Measurements from ENCODE around the gene NEDD4.
"Not testable (repeated sequence)": the region's sequence is repeated elsewhere in the genome, so short reads cannot be mapped to it uniquely, and the experiment has no call there.

The NEDD4 gene

DNA sequence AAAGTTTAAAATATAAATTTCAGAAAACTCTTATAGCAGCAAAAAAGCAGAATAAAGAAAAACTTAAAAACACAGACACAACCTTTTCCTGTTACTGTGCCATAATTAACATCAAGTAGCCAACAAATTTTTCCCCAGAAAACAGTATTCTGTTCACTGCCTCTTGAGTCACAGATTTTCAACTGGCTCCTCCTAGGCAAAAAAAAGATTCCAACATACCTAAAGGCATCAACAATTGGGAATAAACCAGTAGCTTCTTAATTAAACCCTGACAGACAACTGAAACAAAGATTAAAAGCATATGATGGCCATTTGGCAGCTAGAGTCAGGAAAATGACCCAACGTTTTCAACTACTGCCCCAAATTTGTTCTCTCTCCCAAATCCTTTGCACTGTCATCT is 10.9 kb upstream of the NEDD4 start:
- not testable (repeated sequence) for DNase-seq (ENCODE audit: low spot score)

DNA sequence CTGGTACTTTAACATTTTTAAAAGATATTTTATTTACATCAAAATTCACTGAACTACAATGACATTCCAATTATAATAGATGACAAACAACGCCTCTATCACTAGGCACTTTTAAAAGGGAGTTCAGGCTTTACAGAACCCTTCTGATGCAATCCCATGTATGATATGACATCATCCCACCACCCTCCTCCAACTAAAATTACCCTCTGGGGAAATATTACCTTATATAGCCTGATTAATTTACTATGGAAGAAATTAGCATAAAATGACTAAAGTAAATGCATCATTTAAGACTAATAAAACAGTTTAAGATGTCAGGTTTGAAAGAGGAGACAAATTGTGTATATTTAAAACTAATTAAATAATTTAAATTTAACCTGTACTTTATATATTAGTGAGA is 10.4 kb upstream of the NEDD4 start:
- DNase-seq (ENCODE audit: low spot score), result not testable (repeated sequence)

DNA sequence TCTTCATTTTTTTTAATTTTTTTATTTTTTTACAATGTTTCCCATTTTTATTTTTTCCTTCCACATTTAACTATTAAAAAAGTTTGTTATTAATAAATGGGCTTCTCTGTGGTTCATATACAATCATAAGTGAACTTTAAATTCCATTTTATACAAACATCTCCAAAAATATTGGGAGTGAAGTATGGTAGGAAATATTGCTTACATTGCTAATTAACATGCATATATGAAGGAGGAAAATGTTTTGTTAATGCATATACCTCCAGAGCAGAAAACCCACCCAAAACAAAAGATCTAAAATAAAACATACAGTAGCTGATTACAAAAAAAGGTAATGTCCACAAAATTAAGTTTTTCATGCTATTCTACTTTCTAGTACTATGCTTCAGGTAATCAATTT is 9.9 kb upstream of the NEDD4 start:
- DNase-seq (ENCODE audit: low spot score), result not testable (repeated sequence)

DNA sequence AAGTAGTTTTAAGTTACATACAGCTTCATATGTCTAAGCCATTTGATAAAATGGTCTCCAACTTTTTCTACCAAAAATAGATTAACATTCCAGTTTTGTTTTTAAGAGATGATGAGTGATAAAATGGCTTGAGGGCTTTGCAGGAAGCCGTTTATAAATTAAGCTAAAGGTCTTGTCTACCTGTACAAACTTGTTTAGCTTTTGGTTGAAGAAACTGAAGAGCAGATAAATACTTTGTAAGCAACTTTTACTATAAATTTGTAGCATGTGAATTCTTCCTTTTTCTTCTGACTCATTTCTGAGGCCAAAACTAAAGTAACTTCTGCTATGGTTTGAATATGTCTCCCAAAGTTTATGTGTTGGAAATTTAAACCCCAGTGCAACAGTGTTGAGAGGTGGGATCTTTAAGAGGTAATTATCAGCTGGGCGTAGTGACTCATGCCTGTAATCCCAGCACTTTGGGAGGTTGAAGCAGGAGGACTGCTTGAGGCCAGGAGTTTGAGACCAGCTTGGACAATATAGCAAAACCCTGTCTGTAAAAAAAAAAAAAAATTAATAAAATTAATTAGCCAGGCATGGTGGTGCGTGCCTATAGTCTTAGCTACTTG is 8.2 kb upstream of the NEDD4 start:
- no peak for DNase-seq (ENCODE audit: low spot score)

DNA sequence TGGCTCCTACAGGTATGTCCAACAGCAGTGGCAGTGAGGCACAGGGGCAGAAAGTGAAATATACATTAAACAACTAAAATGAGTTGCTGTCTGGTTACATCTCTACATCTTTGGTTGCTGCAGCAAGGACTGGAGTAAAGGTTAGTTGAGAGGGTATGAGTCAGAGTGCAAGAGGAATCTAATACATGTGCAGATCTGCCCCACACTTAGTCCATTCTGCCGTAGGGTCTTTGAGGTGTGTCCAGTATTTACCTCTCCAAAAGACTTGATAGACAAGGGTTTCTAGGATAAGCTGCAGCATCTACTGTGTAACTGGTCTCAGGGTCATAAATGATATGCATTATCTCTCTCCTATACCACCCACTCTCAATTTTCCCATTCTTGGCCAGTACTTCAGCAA is 6.2 kb upstream of the NEDD4 start:
- DNase-seq (ENCODE audit: low spot score), result no peak

DNA sequence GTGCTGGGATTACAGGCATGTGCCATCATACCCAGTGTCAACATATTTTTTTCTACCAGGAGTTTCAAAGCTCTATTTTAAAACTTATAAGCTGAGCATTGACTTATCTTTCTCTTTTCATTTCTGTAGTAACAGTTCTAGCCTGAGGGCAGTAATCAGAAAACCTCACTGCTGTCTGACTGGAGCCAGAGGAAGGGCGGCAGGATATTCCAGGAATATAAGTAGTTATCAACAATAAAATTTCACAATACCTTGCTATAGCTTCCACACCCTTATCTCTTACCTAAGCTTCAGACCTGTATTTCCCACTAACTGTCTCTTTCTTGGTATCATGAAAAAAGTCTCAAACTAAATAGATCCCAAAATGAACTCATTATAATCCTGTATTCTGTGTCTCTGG is 5.1 kb upstream of the NEDD4 start:
- no peak for DNase-seq (ENCODE audit: low spot score)

DNA sequence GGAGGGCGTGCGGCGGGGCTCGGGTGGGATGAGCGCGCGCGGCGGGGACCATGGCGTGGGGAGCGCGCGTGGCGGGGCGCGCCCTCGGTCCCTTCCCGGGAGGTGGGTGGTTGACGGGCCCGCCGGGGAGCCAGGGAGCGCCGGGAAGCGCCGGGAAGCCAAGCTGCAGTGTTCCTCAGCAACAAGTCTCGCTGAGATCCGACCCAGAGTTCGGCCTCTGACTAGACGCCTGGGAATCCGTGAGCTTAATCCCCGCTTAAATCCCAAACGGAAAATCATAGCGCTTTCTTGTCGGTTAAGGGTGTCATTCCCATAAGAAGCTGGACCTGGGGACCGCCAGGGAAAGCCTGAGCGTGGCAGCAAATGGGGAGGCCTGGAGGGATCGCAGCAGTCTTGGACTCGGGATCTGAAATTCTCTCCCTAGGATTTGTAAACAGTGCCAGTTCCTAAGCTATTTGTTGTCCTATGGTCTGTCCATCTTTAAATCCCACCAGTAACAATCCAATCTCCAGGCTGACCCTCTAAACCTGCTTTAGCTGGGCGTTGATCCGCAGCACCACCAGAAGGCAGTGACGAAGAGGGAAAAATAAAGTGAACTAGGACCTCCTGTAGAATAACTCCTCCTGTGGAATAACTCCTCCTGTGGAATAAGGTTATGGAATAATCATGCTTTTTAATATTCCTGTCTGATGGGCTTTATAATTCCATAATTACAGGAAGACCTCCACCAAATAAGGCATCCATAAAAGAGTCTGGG is 570 bp upstream of the NEDD4 start:
- DNase-seq (ENCODE audit: low spot score), result peak; percentile 73

DNA sequence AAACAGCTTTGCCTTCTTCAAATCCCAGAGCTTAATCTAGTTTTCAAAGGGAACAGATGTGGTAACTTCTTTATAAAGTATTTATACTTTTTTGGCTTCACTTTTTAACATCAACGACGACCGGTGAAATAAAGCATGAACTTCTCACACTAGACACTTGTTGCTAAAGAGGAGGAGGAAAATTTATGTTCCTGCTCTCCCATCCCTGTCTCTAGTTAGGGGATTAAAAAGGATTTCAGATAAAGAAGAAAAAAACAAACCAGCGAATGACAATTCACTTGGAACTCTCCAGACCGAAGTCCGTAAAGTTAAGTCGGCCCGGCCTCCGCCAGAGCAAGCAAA is 672 bp downstream of the NEDD4 start:
- DNase-seq (ENCODE audit: low spot score), result no peak

DNA sequence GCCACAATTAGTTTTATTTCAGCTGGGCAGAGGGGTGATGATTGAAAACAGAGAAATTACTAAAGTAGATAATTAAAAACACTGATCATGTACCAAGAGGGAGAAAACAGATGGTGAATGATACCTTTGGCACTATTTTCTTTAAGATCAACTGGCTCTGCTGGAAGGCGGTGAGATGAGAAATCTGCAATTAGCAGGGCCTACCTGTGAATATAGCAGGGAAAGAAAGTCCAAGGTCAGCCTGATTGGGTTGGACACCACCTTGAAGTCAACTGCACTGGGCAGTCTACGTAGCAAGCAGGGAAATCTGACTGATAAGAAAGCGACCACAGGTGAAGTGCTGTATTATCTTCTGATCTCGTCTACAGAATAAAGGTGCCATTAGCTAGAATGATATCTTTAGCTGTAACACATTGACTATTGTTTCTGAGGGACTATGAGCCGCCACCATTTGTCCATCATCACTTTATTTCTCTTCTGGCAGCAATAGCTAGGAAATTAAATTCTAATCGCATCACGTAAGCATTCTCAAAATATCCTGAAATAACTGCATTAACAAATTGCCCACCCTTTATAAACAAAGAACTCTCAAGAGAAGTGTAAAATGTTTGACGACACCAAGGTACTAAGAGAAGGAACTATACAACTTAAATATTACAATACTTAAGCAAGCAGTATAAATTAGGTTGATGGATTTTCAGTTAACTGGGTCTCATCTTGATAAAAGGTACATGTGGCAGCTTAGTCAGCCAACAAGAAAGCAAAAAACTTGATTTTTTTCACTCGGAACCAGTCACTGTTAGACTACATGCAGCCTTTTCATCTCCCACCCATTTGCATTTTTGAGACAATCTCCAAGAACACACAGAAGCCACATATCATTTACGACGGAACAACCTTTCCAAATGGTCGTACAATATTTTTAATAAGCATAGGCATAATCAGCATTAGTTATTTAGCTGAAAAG is 1.3 kb downstream of the NEDD4 start:
- DNase-seq (ENCODE audit: low spot score), result peak; percentile 57

DNA sequence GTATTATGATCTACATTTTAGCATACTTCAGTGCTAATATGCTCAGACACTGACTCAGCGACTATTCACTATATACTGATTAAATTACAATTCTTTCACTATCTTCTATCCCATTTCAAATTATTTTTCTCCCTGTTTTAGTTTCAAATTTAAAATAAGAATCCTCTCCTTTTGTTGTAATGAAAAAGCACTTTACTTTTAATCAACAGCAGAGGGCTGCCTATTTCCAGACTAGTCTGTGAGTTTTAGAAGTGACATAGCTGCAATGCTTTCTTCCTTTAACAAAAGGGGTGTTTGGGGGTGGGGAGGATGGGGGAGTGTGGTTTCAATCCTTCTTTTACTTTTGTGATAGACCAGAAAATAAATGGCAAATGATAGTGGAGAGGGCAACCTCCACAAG is 2.4 kb downstream of the NEDD4 start:
- DNase-seq (ENCODE audit: low spot score), result no peak

DNA sequence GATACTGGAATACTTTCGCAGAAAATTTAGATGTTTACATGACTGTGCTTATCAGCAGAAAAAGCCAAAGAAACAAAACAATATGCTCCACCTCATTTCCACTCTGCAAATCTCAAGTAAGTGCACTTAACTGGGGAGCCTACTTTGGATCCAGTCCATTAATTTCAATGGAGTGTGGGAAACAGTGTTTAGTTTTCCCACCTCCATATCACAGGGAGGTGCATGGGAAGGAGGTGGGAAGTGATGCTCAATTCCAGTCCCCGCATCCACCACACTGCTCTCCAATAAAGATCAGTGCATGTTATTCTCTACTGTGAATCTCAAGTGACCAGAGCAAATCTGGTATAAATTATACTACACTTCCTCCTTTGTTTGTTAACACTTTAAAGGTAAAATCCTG is 2.9 kb downstream of the NEDD4 start:
- DNase-seq (ENCODE audit: low spot score), result no peak

DNA sequence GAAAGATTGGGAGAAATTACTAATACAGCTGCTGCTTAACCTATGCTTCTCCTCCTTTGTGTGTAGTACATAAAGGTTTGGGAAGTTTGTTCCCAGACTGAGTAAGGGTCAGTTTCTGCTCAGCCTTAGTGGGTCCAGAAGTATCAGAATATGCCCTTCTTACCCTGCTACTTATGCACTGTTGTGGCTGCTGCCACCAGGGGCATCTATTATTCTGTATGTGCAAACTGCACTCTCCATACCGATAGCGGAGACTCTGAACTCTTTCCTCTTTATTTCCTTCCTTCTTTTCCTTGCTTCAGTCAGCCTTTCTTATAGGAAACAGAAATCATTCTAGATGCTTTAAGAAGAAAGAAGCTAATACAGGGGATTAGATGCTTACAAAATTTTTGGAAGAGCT is 4.0 kb downstream of the NEDD4 start:
- DNase-seq (ENCODE audit: low spot score), result no peak

DNA sequence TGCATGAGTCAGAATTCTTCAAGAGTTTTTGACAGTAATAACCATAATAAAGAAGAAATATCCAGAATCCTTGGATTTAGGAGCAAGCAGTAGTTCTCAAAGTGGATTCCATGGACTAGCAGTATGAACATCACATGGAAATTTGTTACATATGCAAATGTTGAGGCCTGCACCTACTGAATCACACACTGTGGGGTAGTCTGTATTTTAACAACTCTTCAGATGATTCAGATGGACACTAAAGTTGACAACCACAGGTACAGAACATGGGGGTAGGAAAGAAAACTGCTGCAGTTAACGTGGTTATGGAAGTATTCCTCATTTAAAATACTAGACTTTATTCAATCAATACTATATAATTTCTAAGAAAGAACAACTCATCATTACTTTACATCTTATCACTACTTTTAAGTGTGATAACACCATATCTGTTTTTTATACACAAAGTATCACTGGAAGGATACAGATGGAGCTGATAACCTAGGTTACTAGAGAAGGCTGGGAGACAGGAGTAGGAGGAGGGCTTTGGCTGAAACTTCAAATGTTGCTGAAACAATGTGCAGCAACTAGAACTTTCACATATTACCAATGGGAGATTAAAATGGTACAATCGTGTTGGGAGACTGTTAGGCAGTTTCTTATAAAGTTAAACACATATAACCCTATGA is 11.7 kb downstream of the NEDD4 start:
- DNase-seq (ENCODE audit: low spot score), result no peak

DNA sequence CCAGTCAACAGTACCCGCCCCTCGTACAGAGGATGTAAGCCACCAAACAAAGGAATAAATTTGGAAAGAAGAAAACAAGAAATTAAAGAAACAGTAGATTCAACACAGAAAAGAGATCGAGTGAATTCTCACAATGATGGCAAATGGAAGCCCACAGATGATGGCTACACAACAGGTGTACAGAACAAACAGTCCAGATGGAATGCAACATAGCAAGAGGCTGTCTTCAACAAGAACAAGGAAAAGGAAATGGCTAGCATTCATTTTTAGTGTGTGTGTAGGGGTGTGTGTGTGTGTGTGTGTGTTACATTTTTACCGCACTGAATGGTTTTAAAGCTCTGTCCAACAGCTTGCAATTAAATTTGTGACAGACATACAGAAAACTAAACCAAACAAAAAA is 12.9 kb downstream of the NEDD4 start:
- DNase-seq (ENCODE audit: low spot score), result no peak

DNA sequence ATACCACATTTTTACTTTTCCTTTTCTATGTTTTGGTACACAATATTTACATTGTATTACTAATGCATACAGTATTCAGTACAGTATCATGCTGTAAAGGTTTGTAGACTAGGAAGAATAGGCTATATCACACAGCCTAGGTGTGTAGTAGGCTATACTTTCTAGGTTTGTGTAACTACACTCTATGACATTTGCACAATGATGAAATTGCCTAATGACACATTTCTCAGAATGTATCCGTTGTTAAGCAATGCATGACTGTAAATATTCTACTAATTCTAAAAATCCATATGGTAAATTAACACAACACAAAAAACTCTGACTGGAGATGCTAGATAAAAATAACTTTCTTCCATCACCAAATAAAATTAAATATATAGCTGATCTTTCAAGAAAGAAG is 16.2 kb downstream of the NEDD4 start:
- DNase-seq (ENCODE audit: low spot score), result no peak

DNA sequence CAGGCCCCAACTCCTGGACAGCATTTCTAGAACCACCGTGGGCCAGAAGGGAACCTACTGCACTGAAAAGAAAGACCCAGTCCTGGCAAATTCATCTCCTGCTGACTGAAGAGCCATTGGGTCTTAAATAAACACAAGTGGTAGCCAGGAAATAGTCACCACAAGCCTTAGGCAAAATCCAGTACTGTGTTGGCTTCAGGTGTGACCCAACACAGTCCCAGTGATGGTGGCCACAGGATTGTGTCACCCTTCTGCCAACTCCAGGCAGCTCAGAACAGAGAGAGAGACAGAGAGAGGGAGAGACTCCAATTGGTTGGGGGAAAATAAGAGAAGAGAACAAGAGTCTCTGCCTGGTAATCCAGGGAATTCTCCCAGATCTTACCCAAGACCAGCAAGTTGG is 23.1 kb downstream of the NEDD4 start:
- DNase-seq (ENCODE audit: low spot score), result no peak

DNA sequence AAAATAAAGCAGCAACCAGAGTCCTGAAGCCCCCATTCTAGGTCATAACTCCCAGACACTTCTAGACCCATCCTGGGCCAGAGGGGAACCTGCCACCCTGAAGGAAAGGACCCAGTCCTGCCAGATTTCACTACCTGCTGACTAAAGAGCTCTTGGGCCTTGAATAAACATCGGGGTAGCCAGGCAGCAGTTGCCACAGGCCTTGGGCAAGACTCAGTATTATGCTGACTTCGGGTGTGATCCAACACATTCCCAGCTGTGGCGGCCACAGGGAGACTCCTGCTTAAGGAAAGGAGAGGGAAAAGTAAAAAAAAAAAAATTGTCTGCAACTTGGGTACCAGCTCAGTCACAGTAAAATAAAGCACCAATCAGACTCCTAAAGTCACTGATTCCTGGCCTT is 23.8 kb downstream of the NEDD4 start:
- DNase-seq (ENCODE audit: low spot score), result no peak

DNA sequence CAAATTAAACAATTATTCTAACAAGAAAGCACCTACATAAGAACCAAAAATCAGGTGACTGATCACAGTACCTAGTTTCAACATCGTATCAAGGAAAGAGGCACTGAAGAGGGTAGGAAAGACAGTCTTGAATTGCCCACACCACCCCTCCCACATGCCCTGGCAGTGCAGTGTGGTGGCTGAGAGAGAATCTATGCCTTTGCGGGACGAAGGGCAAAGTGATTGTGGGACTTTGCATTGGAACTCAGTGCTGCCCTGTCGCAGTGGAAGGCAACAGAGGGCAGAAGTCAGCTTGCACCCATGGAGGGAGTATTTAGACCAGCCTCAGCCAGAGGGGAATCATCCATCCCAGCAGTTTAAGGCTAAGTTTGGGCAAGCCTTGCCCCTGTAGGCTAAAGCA is 24.5 kb downstream of the NEDD4 start:
- DNase-seq (ENCODE audit: low spot score), result no peak

DNA sequence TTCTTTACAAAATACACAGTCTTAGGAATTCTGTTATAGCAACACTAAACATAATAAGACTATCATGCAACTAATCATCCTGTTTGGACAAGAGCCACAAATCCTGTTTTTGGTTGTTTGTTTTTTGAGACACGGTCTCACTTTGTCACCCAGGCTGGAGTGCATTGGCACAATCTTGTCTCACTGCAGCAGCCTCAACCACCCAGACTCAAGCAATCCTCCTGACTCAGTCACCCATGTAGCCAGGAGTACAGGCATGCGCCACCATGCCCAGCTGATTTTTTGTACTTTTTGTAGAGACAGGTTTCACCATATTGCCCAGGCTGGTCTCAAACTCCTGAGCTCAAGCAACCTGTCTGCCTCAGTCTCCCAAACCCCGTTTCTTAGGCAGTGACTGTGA is 28.3 kb downstream of the NEDD4 start:
- DNase-seq (ENCODE audit: low spot score), result no peak

DNA sequence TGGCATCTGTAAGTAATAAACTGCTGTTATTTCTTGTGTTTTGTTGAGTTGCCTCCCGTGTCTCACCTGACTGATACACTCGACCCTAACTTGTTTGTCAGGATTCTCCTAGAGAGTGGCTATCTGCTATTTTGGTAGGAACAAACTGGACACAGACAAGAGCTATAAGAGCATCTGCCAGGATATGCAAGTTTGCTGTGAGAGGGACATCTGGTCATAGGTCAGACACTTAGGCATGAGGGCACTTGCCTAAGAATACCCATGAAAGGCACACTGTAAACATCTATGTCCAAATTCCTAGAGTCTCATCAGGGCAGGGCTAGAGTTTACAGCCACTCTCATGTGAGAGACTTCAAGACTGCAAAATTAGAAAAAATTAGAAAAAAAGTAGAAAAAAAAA is 32.5 kb downstream of the NEDD4 start:
- DNase-seq (ENCODE audit: low spot score), result no peak

DNA sequence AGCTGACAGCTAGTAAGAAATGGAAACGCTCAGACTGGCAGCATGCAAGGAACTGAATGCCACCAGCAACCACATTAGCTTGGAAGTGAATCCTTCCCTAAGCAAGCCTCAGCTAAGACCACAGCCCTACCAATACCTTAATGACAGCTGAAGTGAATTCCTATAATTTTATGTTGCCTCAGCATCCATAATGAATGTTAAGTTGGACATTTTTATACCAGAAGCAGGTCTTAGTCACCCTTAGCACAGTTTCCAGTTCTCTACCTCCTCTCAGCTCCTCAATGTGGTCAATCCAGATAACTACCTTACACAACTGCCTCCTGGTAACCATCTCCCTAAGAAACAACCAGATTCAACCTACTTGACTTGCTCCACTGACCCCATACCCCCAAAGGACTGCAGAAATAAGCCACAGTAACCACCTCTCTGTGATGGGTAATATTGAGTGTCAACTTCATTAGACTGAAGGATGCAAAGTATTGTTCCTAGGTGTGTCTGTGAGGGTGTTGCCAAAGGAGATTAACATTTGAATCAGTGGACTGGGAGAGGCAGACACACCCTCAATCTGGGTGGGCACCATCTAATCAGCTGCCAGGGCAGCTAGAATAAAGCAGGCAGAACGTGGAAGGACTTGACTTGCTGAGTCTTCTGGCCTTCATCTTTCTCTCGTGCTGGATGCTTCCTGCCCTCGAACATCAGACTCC is 33.5 kb downstream of the NEDD4 start:
- DNase-seq (ENCODE audit: low spot score), result no peak

DNA sequence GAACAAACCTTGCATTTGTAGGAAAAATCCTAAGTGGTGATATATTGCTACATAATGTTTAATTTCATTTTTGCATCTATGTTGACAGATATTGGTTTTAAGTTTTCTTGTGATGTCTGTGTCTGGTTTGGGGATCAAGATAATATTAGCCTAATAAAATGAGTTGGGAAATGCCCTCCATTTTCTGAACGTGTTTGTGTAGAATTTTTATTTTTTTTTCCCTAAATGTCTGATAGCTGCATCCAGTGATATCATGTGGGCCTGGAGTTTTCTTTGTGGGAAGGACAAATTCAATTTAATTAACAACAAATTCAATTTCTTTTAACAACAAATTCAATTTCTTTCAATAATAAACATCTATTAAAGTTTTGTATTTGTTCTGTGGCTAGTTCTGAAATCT is 35.1 kb downstream of the NEDD4 start:
- no peak for DNase-seq (ENCODE audit: low spot score)

All from RKO (cell line).